Measurements from ENCODE around the gene LEPROT.
"Not testable (repeated sequence)": the region's sequence is repeated elsewhere in the genome, so short reads cannot be mapped to it uniquely, and the experiment has no call there.

LEPROT gene

GRCh38 chr1:65420590-65421350, at the start of gene LEPROT, which contains the start of gene LEPR:
Gene LEPROT (plus strand): TSS chr1:65420668. CDS start chr1:65420725, 57 bp downstream.
Gene LEPR (plus strand): TSS chr1:65420668. CDS start chr1:65565566, 144,898 bp downstream.
- DNase-seq, result no peak

GRCh38 chr1:65371544-65371943, 48.9 kb upstream of the LEPROT start:
- no peak for DNase-seq

DNA sequence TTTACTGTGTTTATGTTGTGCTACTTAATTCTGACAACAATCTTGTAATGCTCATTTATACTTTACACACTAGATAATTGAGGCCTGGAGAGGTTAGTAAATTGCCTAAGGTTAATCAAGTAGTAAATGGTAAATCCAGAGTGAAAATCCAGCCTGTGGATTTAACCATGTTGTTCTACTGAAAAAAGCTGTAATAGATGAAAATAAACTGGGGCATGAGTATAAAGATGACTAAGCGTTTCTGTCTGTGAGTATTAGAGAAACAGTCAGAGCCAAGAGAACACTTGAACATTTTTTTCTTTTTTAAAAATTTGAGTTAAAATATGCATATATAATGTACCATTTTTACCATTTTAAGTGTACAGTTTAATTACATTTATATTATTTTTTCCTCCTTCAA, 47.9 kb upstream of the LEPROT start:
- DNase-seq, result no peak

GRCh38 chr1:65377496-65378246, 42.8 kb upstream of the LEPROT start:
- DNase-seq, result no peak

- no peak for DNase-seq
Measured at GRCh38 chr1:65378247-65378946, 42.1 kb upstream of the LEPROT start.

DNA sequence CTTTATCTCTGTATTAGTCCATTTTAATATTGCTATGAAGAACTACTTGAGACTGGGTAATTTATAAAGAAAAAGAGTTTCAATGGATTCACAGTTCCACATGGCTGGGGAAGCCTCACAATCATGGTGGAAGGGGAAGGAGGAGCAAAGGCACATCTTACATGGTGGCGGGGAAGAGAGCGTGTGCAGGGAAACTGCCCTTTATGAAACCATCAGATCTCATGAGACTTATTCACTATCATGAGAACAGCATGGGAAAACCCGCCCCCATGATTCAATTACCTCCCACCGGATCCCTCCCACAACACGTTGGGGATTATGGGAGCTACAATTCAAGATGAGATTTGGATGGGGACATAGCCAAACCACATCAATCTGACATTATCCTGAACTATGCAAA, 36.0 kb upstream of the LEPROT start:
- not testable (repeated sequence) for DNase-seq

DNA sequence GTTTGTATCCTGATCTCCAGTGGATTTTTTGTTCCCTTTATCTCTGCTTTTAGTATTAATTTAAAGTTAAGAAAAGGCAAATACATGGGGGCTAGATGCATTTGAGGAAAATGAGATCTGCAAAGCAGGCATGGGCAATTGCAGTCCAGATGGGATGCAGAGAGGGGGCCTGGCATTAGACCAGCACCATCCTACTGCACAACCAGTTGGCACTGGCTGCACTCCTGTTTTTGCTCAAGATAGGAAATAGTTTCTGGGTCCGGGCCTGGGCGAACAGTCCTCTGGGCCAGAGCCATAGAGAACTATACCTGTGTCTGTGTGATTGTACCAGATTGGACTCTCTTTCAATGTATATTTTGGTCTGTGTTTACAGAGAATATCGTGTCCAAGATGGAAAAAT, 34.0 kb upstream of the LEPROT start:
- DNase-seq, result no peak

DNA sequence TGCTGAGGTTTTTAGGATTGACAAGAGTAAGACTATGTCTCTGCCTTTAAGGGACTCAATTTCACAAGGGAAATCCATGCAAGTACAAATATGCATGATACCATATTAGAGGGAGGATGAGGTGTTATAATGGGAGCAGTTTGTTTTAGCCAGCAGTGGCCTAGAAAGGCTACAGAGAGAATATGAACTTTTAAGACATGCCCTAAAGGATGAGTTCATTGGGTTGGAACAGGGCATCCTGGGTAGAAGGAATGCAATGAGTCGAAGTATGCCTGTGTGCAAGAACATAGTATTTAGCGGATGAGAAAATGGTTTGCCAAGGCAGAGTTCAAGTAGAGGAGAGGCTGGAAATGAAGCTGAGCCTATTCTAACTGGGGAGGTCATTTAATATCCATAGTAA, 32.6 kb upstream of the LEPROT start:
- no peak for DNase-seq

DNA sequence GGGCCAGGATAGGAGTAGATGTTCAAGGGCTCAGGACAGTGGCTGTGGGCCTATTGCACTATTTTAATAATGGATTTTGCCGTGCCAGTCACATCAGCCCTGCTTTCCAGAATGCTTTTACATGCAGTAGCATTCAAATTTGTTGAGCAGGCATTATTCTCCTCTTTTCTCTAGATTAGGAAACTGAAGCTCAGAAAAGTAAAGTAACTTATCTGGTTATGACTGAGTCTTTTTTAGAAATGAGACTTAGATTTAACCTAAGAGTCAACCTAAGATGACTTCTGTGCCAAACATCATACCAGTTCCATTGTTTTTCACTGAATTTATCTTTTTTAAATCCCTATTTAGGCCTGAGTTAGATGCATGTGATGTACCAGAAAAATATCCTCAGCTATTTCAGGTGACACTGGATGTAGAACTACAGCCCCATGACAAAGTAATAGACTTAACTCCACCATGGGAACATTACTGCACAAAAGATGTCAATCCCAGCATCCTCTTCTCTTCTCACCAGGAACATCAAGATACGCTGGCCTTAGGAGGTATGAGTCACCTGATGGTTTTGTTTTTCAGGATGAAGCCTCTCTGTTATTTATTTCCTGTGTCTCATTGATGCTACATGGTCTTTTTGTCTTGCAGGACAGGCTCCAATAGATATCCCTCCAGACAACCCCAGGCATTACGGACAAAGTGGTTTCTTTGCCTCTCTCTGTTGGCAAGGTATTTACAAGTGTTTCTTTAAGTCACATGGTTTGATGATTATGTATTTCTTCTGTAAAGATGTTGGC, 31.4 kb upstream of the LEPROT start:
- DNase-seq, result no peak

DNA sequence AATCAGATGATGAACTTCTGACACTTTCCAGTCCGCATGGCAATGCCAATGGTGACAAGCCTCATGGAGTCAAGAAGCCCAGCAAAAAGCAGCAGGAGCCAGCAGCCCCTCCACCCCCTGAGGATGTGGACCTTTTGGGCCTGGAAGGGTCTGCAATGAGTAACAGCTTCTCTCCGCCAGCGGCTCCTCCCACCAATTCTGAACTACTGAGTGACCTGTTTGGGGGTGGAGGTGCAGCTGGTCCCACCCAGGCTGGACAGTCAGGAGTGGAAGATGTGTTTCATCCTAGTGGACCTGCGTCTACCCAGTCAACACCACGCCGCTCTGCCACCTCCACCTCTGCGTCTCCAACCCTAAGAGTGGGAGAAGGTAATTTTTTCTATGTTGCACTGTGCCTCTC, 28.0 kb upstream of the LEPROT start:
- DNase-seq, result no peak

GRCh38 chr1:65393347-65393746, 27.1 kb upstream of the LEPROT start:
- DNase-seq, result peak; percentile 54

- no peak for DNase-seq
Measured at GRCh38 chr1:65393928-65394327, 26.5 kb upstream of the LEPROT start.

GRCh38 chr1:65395887-65396612, 24.4 kb upstream of the LEPROT start:
- DNase-seq, result peak; percentile 64

GRCh38 chr1:65398083-65398482, 22.4 kb upstream of the LEPROT start:
- no peak for DNase-seq

- no peak for DNase-seq
Measured at GRCh38 chr1:65399003-65399402, 21.5 kb upstream of the LEPROT start.

- no peak for DNase-seq
Measured at GRCh38 chr1:65401612-65402011, 18.9 kb upstream of the LEPROT start.

GRCh38 chr1:65404941-65405340, 15.5 kb upstream of the LEPROT start:
- DNase-seq, result no peak

GRCh38 chr1:65407877-65408276, 12.6 kb upstream of the LEPROT start:
- no peak for DNase-seq

GRCh38 chr1:65409314-65409713, 11.2 kb upstream of the LEPROT start:
- no peak for DNase-seq

DNA sequence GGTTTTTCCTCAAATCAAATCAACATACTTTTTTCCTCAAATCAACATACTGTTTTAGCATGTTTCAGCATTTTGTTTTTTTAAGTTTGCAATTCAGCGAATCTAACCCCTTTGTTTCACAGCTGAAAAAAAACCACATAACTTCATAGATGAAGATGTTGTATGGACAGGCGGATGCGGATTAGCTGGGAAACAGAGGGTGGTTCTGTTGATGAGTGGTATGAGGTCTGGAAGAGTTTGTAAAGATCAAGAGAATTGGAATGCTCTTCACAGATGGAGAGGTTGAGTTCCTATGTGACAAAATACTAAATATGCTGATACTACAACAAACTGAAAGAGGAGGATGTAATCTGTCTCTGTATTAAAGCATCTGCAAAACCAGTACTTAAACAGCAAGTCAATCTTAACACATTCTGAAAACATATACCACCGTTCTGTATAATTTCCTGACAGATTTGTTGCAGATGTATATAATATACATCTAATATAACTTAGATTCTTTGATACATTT, 10.6 kb upstream of the LEPROT start:
- DNase-seq, result no peak

DNA sequence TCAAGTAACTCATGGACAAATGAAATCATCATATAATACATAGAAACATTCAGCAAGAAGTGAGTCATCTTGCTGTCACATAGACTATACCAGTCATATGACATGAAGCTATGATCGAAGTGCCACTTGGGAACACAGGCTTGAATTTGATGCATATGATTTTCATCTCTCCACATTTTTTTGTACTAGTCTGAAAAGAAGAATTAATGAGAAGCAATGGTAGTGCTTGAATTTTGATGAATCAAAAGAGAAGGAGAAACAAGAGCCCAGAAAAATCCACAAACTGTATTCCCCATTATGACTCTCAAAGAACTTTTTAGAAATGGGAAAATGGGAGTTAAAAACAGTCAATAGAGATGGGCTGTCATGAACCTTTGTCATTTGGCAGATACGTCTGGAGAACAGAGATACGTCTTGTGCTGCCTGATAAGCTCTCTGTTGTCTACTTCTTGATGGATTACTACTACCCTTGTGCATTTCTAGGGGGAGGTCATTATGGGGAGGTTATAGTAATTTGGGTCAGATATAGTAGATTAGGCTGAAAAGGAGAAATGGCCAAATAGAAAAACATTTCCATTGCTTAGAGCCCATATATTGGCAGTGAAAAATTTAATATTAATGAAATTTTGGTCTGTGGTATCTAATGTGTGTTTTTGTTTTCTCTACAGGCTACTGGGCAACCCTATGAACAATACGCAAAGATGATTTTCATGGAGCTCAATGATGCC, 8.0 kb upstream of the LEPROT start:
- no peak for DNase-seq

Measured in fibroblast of upper back skin (primary cell).